IMR-90 (cell line): ENCODE data around the gene DDC. TPM values are rescaled to one million over a fixed set of nuclear protein-coding genes. Genes with fewer than 3 reads are reported as not detected.

Experiments
- ATAC-seq: fragments of 200-7000 bp; cut with Tn5 transposase; 2 replicates; pipeline ENCODE4 v1.9.1; 2020; ENCODE audit warnings: low read depth, mild to moderate bottlenecking, moderate library complexity
- BruUV-seq: library from RNA; stranded (reverse); fragments of 400-500 nt; replicated peaks from 2 replicates; lab custom pipeline; 2021; lab: Mats Ljungman, UMichigan
- CTCF ChIA-PET: fragments of 300-600 bp; formaldehyde crosslinking; extraction: SDS; loops from one replicate; lab custom pipeline; 2021; ENCODE audit warnings: antibody characterized with exemption; lab: Yijun Ruan, JAX
- POLR2A ChIA-PET: fragments of 300-600 bp; sonication (Branson Sonifier 250); formaldehyde crosslinking; loops from one replicate; lab custom pipeline; 2022; ENCODE audit warnings: antibody characterized with exemption; ENCODE audit not compliant: unreplicated experiment; lab: Charles Lee
- DNase-seq: peaks from one replicate; pipeline ENCODE4 v3.0.0; 2013
- H2AFZ ChIP-seq: replicated peaks from 2 replicates; pipeline ENCODE3; 2013; ENCODE audit warnings: low read length, mild to moderate bottlenecking; ENCODE audit not compliant: poor library complexity
- H2AK5ac ChIP-seq: 2 replicates; pipeline ENCODE4 v1.6.1; 2013; ENCODE audit warnings: low read depth, low read length, inconsistent platforms
- H2AK9ac ChIP-seq: replicated peaks from 2 replicates; pipeline ENCODE3; 2013; ENCODE audit warnings: mild to moderate bottlenecking, low read depth, low read length, moderate library complexity; ENCODE audit not compliant: poor library complexity
- H2BK120ac ChIP-seq: 2 replicates; pipeline ENCODE4 v1.6.1; 2013; ENCODE audit warnings: low read depth, low read length, inconsistent platforms
- H2BK15ac ChIP-seq: 3 replicates; pipeline ENCODE4 v1.6.1; 2013; ENCODE audit warnings: low read depth, low read length, inconsistent platforms
- H2BK20ac ChIP-seq: 2 replicates; pipeline ENCODE4 v1.6.1; 2013; ENCODE audit warnings: low read depth, mild to moderate bottlenecking, inconsistent platforms, low read length, moderate library complexity
- H2BK5ac ChIP-seq: 2 replicates; pipeline ENCODE4 v1.6.1; 2013; ENCODE audit warnings: mild to moderate bottlenecking, low read depth, low read length, inconsistent platforms; ENCODE audit not compliant: poor library complexity, severe bottlenecking
- H3K14ac ChIP-seq: replicated peaks from 2 replicates; pipeline ENCODE4 v1.6.1; 2013; ENCODE audit warnings: low read depth, low read length, inconsistent platforms
- H3K18ac ChIP-seq: 2 replicates; pipeline ENCODE4 v1.6.1; 2013; ENCODE audit warnings: low read depth, low read length, control low read depth
- H3K23ac ChIP-seq: 2 replicates; pipeline ENCODE4 v1.6.1; 2013; ENCODE audit warnings: low read depth, low read length, inconsistent platforms
- H3K27ac ChIP-seq: 2 replicates; pipeline ENCODE4 v1.5.1; 2013; ENCODE audit warnings: mild to moderate bottlenecking, control low read depth, low read length; ENCODE audit not compliant: insufficient read depth
- H3K27me3 ChIP-seq: 2 replicates; pipeline ENCODE4 v1.6.1; 2013; ENCODE audit warnings: low read length; ENCODE audit not compliant: control insufficient read depth, insufficient read depth
- H3K36me3 ChIP-seq: 2 replicates; pipeline ENCODE4 v1.6.1; 2013; ENCODE audit warnings: low read length, mixed read lengths; ENCODE audit not compliant: control insufficient read depth, insufficient read depth
- H3K4ac ChIP-seq: 2 replicates; pipeline ENCODE4 v1.6.1; 2013; ENCODE audit warnings: low read depth, low read length, inconsistent platforms
- H3K4me1 ChIP-seq: 2 replicates; pipeline ENCODE4 v1.6.1; 2013; ENCODE audit warnings: low read length, mixed read lengths; ENCODE audit not compliant: control insufficient read depth, insufficient read depth
- H3K4me2 ChIP-seq: 2 replicates; pipeline ENCODE4 v1.6.1; 2013; ENCODE audit warnings: low read depth, mild to moderate bottlenecking, control low read depth, low read length, moderate library complexity
- H3K4me3 ChIP-seq: 2 replicates; pipeline ENCODE4 v1.5.1; 2013; ENCODE audit warnings: low read depth, mild to moderate bottlenecking, control low read depth, low read length, moderate library complexity; ENCODE audit not compliant: insufficient read depth
- H3K56ac ChIP-seq: 2 replicates; pipeline ENCODE4 v1.6.1; 2013; ENCODE audit warnings: low read length, inconsistent platforms; ENCODE audit not compliant: insufficient read depth; ENCODE audit errors: extremely low read depth
- H3K79me1 ChIP-seq, 2 experiments: 2 replicates each; pipeline ENCODE4 v1.6.1; 2013; ENCODE audit warnings: low read length in 2 of 2, inconsistent platforms in 1 of 2, low read depth in 1 of 2
- H3K9ac ChIP-seq: 2 replicates; pipeline ENCODE4 v1.6.1; 2013; ENCODE audit warnings: low read depth, low read length, control low read depth
- H3K9me1 ChIP-seq: 2 replicates; pipeline ENCODE4 v1.6.1; 2013; ENCODE audit warnings: low read length, inconsistent platforms; ENCODE audit not compliant: insufficient read depth
- H3K9me3 ChIP-seq: 2 replicates; pipeline ENCODE4 v1.6.1; 2013; ENCODE audit warnings: low read length; ENCODE audit not compliant: control insufficient read depth, insufficient read depth
- H4K20me1 ChIP-seq: 2 replicates; pipeline ENCODE4 v1.6.1; 2013; ENCODE audit warnings: low read length, inconsistent platforms; ENCODE audit not compliant: insufficient read depth
- H4K5ac ChIP-seq: 2 replicates; pipeline ENCODE4 v1.6.1; 2013; ENCODE audit warnings: mild to moderate bottlenecking, low read depth, low read length, control low read depth
- H4K8ac ChIP-seq, 2 experiments: 2 replicates each; pipeline ENCODE4 v1.6.1; 2013; ENCODE audit warnings: low read depth in 2 of 2, low read length in 2 of 2, control low read depth in 1 of 2, inconsistent platforms in 1 of 2
- H4K91ac ChIP-seq: 2 replicates; pipeline ENCODE4 v1.6.1; 2013; ENCODE audit warnings: low read depth, low read length, inconsistent platforms; ENCODE audit not compliant: insufficient read depth
- BHLHE40 ChIP-seq: fragments of 150-350 bp; IDR thresholded peaks from 2 replicates; pipeline ENCODE4 v1.6.1; 2016; ENCODE audit warnings: mild to moderate bottlenecking, low read depth, low read length
- CEBPB ChIP-seq: IDR thresholded peaks from 2 replicates; pipeline ENCODE4 v1.6.1; 2012; ENCODE audit warnings: low read depth, low read length, improper control_type of control experiment
- CHD1 ChIP-seq: IDR thresholded peaks from 2 replicates; pipeline ENCODE4 v1.6.1; 2012; ENCODE audit warnings: low read depth, low read length, improper control_type of control experiment
- CTCF ChIP-seq: conservative IDR thresholded peaks from 2 replicates; pipeline ENCODE4 v1.5.1; 2012; ENCODE audit warnings: mild to moderate bottlenecking, low read depth, low read length, improper control_type of control experiment
- ELK1 ChIP-seq: fragments of 150-350 bp; IDR thresholded peaks from 2 replicates; pipeline ENCODE4 v1.6.1; 2016; ENCODE audit warnings: low read depth, mild to moderate bottlenecking, low read length, moderate library complexity, borderline replicate concordance
- FOS ChIP-seq: fragments of 150-350 bp; IDR thresholded peaks from 2 replicates; pipeline ENCODE4 v1.6.1; 2016; ENCODE audit warnings: low read depth, low read length
- MAFK ChIP-seq: IDR thresholded peaks from 2 replicates; pipeline ENCODE4 v1.6.1; 2012; ENCODE audit warnings: low read depth, low read length, improper control_type of control experiment
- MAZ ChIP-seq: IDR thresholded peaks from 2 replicates; pipeline ENCODE4 v1.6.1; 2012; ENCODE audit warnings: low read depth, mild to moderate bottlenecking, low read length, improper control_type of control experiment, moderate library complexity, borderline replicate concordance
- MXI1 ChIP-seq: IDR thresholded peaks from 2 replicates; pipeline ENCODE4 v1.6.1; 2012; ENCODE audit warnings: low read depth, mild to moderate bottlenecking, low read length, moderate library complexity, borderline replicate concordance
- NFE2L2 ChIP-seq: fragments of 150-350 bp; IDR thresholded peaks from 2 replicates; pipeline ENCODE4 v1.6.1; 2016; ENCODE audit warnings: low read depth, mild to moderate bottlenecking, low read length
- POLR2A ChIP-seq: IDR thresholded peaks from 2 replicates; pipeline ENCODE4 v1.6.1; 2012; ENCODE audit warnings: mild to moderate bottlenecking, low read depth, low read length
- RAD21 ChIP-seq: IDR thresholded peaks from 2 replicates; pipeline ENCODE4 v1.6.1; 2012; ENCODE audit warnings: low read length, improper control_type of control experiment
- RCOR1 ChIP-seq: IDR thresholded peaks from 2 replicates; pipeline ENCODE4 v1.6.1; 2012; ENCODE audit warnings: mild to moderate bottlenecking, low read length, improper control_type of control experiment; ENCODE audit not compliant: insufficient replicate concordance
- RFX5 ChIP-seq: IDR thresholded peaks from 2 replicates; pipeline ENCODE4 v1.8.0; 2012; ENCODE audit warnings: low read depth, mild to moderate bottlenecking, low read length, moderate library complexity
- SMC3 ChIP-seq: fragments of 150-350 bp; IDR thresholded peaks from 2 replicates; pipeline ENCODE4 v1.6.1; 2016; ENCODE audit warnings: low read depth, mild to moderate bottlenecking, antibody characterized with exemption, low read length, moderate library complexity
- USF2 ChIP-seq: fragments of 150-350 bp; IDR thresholded peaks from 2 replicates; pipeline ENCODE4 v1.6.1; 2017; ENCODE audit warnings: mild to moderate bottlenecking, antibody characterized with exemption, low read length, low read depth
- WGBS, 2 experiments: methylation state at CpG; one replicate each; pipeline versions ENCODE4 v1.1.5 to v1.1.7; 2013; ENCODE audit warnings: missing lambda C conversion rate in 2 of 2; ENCODE audit not compliant: insufficient read length in 1 of 2; ENCODE audit errors: extremely low coverage in 2 of 2; 5-methylcytosine and 5-hydroxymethylcytosine counted together
- dilution Hi-C: fragments of 300-500 bp; cut with HindIII; formaldehyde crosslinking; loops from one replicate; pipeline ENCODE4 v1.14.3; 2018; ENCODE audit warnings: low sequenced_read_pairs; ENCODE audit not compliant: unreplicated experiment
- in situ Hi-C: fragments of 300-500 bp; cut with MboI; formaldehyde crosslinking; loops from 3 replicates; pipeline ENCODE4 v1.14.3; 2019; ENCODE audit warnings: low sequenced_read_pairs, inconsistent platforms, mixed read lengths
- intact Hi-C: fragments of 100-400 bp; cut with micrococcal nuclease; formaldehyde crosslinking; loops from 2 replicates; pipeline ENCODE4 v1.10.0; 2022
- polyA plus RNA-seq, 3 experiments: library from polyadenylated mRNA; depleted of rRNA; stranded (reverse); fragments of >200 nt; gene quantifications; 2 replicates each; pipeline ENCODE4 v1.2.3, GENCODE V29; 2012; ENCODE audit warnings: low replicate concordance in 1 of 3
- total RNA-seq: library from RNA; depleted of rRNA; stranded (reverse); fragments of >200 nt; gene quantifications from 2 replicates; pipeline ENCODE4 v1.2.3, GENCODE V29; 2012

Gene DDC
- total and polyA plus RNA-seq, 2 of the 4 experiments (the other 2 are of a cell fraction): not detected

- H3K23ac ChIP-seq: no peak overlapping the region
- 80% methylated on average over 2 of the region's 5 CpGs; no CpG with 5 or more reads in 1 of the 2 experiments for WGBS, 2 experiments
- no peak overlapping the region for H4K8ac ChIP-seq
- H3K18ac ChIP-seq: no peak overlapping the region
- no peak overlapping the region for H2BK120ac ChIP-seq
- H3K56ac ChIP-seq: no peak overlapping the region
- no peak overlapping the region for H3K4ac ChIP-seq
- ATAC-seq: no peak
- no peak overlapping the region for H3K4me3 ChIP-seq
- dilution Hi-C loops: no loop called here
- no peak overlapping the region for H4K5ac ChIP-seq
- H3K27ac ChIP-seq: no peak overlapping the region
- no peak overlapping the region for H2BK5ac ChIP-seq
- H4K20me1 ChIP-seq: no peaks in the 10 kb centered on the region
- no peaks in the 10 kb centered on the region for H3K9me3 ChIP-seq
- no peak overlapping the region for H4K91ac ChIP-seq
- TF ChIP-seq RAD21 (no peak), CEBPB (no peak), MAFK (no peak), NFE2L2 (no peak), FOS (no peak), BHLHE40 (no peak), RCOR1 (no peak), SMC3 (no peak), MXI1 (no peak), ELK1 (no peak), CTCF (no peak), CHD1 (no peak), USF2 (no peak), RFX5 (no peak), POLR2A (no peak), MAZ (no peak)
- H3K4me2 ChIP-seq: no peak overlapping the region
- DNase-seq: no peak
- no peak overlapping the region for H2BK20ac ChIP-seq
- H3K4me1 ChIP-seq: no peaks in the 10 kb centered on the region
- ChIA-PET POLR2A (no interaction called here), CTCF (no interaction called here)
- H3K27me3 ChIP-seq: peaks cover 9% of the 10 kb centered on the region
- no TSS peak for BruUV-seq
- H3K79me1 ChIP-seq: peaks cover 0 to 2% of the 10 kb centered on the region in 2 experiments; a peak in 1 of 4 replicates
- no peak overlapping the region for H2AK9ac ChIP-seq
- H3K9me1 ChIP-seq: no peaks in the 10 kb centered on the region
- intact Hi-C loops: no loop called here
- no peak overlapping the region for H3K14ac ChIP-seq
- H2AFZ ChIP-seq: no peak overlapping the region
- no peak overlapping the region for H2AK5ac ChIP-seq
- no peak overlapping the region for H2BK15ac ChIP-seq
- H3K9ac ChIP-seq: no peak overlapping the region
- no peaks in the 10 kb centered on the region for H3K36me3 ChIP-seq
- in situ Hi-C loops: loop anchor here (25.0 kb wide), 1 partner anchor 232 kb away; no protein-coding TSS in a partner anchor
Observed at GRCh38 chr7:50454968-50455367, 110.2 kb downstream of the DDC start.
